Measurements from ENCODE around the gene PNLIP. TPM values are rescaled to one million over a fixed set of nuclear protein-coding genes. Genes with fewer than 3 reads are reported as not detected.

Gene PNLIP
- not detected in 2 replicates for total RNA-seq

DNA sequence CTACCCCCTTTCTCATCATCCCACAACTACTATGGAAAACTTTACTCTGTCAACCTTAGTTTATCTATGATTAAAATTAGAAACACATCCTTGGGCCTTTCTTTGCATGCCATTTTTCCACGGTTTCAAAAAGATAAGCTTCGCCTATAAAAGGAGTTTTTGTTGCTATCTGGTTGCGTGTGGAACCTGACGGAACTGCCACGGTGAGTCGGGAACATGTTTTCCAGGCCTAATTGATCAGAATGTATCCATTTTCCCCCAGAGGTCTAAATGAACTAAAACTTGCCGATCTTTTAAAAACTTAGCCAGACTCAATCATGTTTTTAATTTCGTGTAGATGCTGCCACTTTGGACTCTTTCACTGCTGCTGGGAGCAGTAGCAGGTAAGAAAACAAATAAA lies at the start of gene PNLIP:
TSS of gene PNLIP (plus strand) at position 176 of the 400 bp plus-strand sequence. CDS start at position 338, 162 bp downstream.
- no peak for DNase-seq (ENCODE audit: low spot score)
- Mint-ChIP-seq H3K27me3 (ENCODE audit: low read depth) (no peaks in the 10 kb centered on the region), H3K36me3 (ENCODE audit: low read depth) (no peaks in the 10 kb centered on the region), H3K4me1 (ENCODE audit: low read depth) (no peaks in the 10 kb centered on the region), H3K9me3 (no peaks in the 10 kb centered on the region), H3K27ac (no peak within 1 kb of the TSS), H3K4me3 (ENCODE audit: low read depth) (no peak within 1 kb of the TSS)
- intact Hi-C loops (cut with micrococcal nuclease) = no loop called here

- DNase-seq (ENCODE audit: low spot score) = no peak
- Mint-ChIP-seq H3K4me3 (ENCODE audit: low read depth) (no peak overlapping the region), H3K9me3 (no peaks in the 10 kb centered on the region), H3K27ac (no peak overlapping the region), H3K36me3 (ENCODE audit: low read depth) (no peaks in the 10 kb centered on the region), H3K27me3 (ENCODE audit: low read depth) (no peaks in the 10 kb centered on the region), H3K4me1 (ENCODE audit: low read depth) (no peaks in the 10 kb centered on the region)
- intact Hi-C loops (cut with micrococcal nuclease) = no loop called here
These were observed 40.9 kb upstream of the PNLIP start for GRCh38 chr10:116504786-116505185.

- Mint-ChIP-seq H3K4me3 (ENCODE audit: low read depth) (no peak overlapping the region), H3K27me3 (ENCODE audit: low read depth) (no peaks in the 10 kb centered on the region), H3K27ac (no peak overlapping the region), H3K9me3 (no peaks in the 10 kb centered on the region), H3K4me1 (ENCODE audit: low read depth) (no peaks in the 10 kb centered on the region), H3K36me3 (ENCODE audit: low read depth) (no peaks in the 10 kb centered on the region)
- no peak for DNase-seq (ENCODE audit: low spot score)
- intact Hi-C loops (cut with micrococcal nuclease) = no loop called here
These were observed 35.2 kb upstream of the PNLIP start for GRCh38 chr10:116510565-116510964.

DNA sequence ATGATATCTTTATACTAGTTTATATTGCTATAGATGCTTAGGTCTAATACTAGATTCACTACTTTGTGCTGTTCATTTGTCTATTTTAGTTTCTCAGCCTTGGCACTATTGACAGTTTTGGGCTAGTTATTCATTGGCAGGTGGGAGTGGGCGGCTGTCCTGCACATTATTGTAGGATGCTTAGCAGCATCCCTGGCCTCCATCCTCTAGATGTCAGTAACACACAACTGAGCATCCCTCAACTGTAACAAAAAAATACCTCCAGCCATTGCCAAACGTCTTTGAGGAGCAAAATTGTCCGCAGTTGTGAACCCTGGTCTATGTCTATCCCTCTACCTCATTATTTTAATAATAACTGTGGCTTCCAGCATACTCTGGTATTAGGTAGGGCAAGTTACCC lies 34.4 kb upstream of the PNLIP start:
- DNase-seq (ENCODE audit: low spot score) = no peak
- Mint-ChIP-seq H3K9me3 (no peaks in the 10 kb centered on the region), H3K27ac (no peak overlapping the region), H3K27me3 (ENCODE audit: low read depth) (no peaks in the 10 kb centered on the region), H3K36me3 (ENCODE audit: low read depth) (no peaks in the 10 kb centered on the region), H3K4me1 (ENCODE audit: low read depth) (no peaks in the 10 kb centered on the region), H3K4me3 (ENCODE audit: low read depth) (no peak overlapping the region)
- intact Hi-C loops (cut with micrococcal nuclease) = no loop called here

GRCh38 chr10:116521424-116522290 lies 24.1 kb upstream of the PNLIP start:
- H3K36me3 Mint-ChIP-seq (ENCODE audit: low read depth) = no peaks in the 10 kb centered on the region
- intact Hi-C loops (cut with micrococcal nuclease) = no loop called here
- no peaks in the 10 kb centered on the region for H3K4me1 Mint-ChIP-seq (ENCODE audit: low read depth)
- no peaks in the 10 kb centered on the region for H3K27me3 Mint-ChIP-seq (ENCODE audit: low read depth)
- no peaks in the 10 kb centered on the region for H3K9me3 Mint-ChIP-seq
- no peak for DNase-seq (ENCODE audit: low spot score)
- H3K27ac Mint-ChIP-seq = no peak overlapping the region
- no peak overlapping the region for H3K4me3 Mint-ChIP-seq (ENCODE audit: low read depth)

DNA sequence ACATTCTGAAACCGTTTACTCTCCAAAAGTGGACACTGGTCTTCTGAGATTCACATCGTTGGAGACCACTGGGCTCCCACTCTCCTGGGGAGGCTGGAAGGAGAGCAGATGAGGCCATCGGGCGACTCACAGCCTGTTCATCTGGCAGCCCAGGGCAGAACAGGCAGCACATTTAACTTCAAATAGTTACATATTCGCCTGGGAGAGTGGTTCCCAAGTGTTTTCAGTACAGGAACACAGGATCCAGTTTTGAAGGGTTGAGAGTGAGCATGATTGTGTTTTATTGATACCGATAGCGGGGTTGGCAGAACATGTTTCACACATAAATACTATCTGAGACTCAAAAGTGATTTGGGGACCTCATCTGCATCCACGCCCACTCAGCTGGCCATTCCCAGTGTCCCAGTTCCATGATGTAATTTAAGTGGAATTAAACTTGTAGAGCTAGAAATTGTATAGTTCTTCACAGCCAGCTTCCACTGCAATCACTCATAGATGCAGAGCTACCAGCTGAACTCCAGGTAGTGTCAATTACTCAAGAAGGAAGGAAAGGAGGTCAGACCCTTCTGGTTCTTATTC lies 22.8 kb upstream of the PNLIP start:
- Mint-ChIP-seq H3K4me1 (ENCODE audit: low read depth) (no peaks in the 10 kb centered on the region), H3K9me3 (no peaks in the 10 kb centered on the region), H3K27me3 (ENCODE audit: low read depth) (no peaks in the 10 kb centered on the region), H3K27ac (no peak overlapping the region), H3K4me3 (ENCODE audit: low read depth) (no peak overlapping the region), H3K36me3 (ENCODE audit: low read depth) (no peaks in the 10 kb centered on the region)
- no peak for DNase-seq (ENCODE audit: low spot score)
- intact Hi-C loops (cut with micrococcal nuclease) = no loop called here

DNA sequence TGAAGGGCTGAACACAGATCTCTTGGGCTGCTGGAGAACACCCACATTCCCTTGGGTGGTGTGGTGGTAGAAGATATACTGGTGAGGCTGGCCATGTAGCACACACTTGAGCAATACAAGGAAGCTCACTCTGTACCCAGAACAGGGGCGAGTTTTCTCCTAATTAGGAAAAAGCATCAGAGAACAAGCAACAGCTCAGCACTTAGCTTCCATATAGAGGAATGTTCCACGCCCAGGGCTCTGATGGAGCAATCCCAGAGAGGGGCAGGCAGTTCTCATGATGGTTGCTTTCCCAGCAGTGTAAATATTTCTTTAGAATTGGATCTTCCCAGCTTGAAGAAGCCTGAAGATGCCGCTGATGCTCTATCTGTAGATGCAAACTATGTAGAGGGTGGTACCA lies 21.0 kb upstream of the PNLIP start:
- Mint-ChIP-seq H3K36me3 (ENCODE audit: low read depth) (no peaks in the 10 kb centered on the region), H3K4me1 (ENCODE audit: low read depth) (no peaks in the 10 kb centered on the region), H3K9me3 (no peaks in the 10 kb centered on the region), H3K4me3 (ENCODE audit: low read depth) (no peak overlapping the region), H3K27ac (no peak overlapping the region), H3K27me3 (ENCODE audit: low read depth) (no peaks in the 10 kb centered on the region)
- DNase-seq (ENCODE audit: low spot score) = no peak
- intact Hi-C loops (cut with micrococcal nuclease) = no loop called here

- no peaks in the 10 kb centered on the region for H3K36me3 Mint-ChIP-seq (ENCODE audit: low read depth)
- intact Hi-C loops (cut with micrococcal nuclease) = no loop called here
- no peak for DNase-seq (ENCODE audit: low spot score)
- H3K27me3 Mint-ChIP-seq (ENCODE audit: low read depth) = no peaks in the 10 kb centered on the region
- no peak overlapping the region for H3K4me3 Mint-ChIP-seq (ENCODE audit: low read depth)
- no peak overlapping the region for H3K27ac Mint-ChIP-seq
- H3K9me3 Mint-ChIP-seq = no peaks in the 10 kb centered on the region
- H3K4me1 Mint-ChIP-seq (ENCODE audit: low read depth) = no peaks in the 10 kb centered on the region
These were observed 19.5 kb upstream of the PNLIP start for GRCh38 chr10:116526219-116526618.

DNA sequence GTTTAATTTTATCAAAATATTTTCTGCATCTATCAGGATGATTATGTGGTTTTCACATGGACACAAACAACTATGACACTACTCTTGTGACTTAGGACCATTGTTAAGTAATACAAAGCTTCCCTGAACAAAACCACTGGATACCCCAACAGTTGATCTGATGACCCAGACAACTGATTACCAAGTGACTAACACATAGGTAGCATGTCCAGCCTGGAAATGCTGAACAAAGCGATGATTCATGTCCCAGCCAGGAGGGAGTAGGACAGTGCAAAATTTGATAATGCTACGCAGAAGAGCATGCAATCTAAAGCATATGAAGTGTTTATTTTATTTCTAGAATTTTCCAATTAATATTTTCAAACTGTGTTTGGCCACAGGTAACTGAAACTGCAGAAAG lies 8.9 kb upstream of the PNLIP start:
- H3K9me3 Mint-ChIP-seq = no peaks in the 10 kb centered on the region
- H3K4me3 Mint-ChIP-seq (ENCODE audit: low read depth) = no peak overlapping the region
- no peak for DNase-seq (ENCODE audit: low spot score)
- intact Hi-C loops (cut with micrococcal nuclease) = no loop called here
- H3K36me3 Mint-ChIP-seq (ENCODE audit: low read depth) = no peaks in the 10 kb centered on the region
- H3K27ac Mint-ChIP-seq = no peak overlapping the region
- no peaks in the 10 kb centered on the region for H3K27me3 Mint-ChIP-seq (ENCODE audit: low read depth)
- H3K4me1 Mint-ChIP-seq (ENCODE audit: low read depth) = no peaks in the 10 kb centered on the region

DNA sequence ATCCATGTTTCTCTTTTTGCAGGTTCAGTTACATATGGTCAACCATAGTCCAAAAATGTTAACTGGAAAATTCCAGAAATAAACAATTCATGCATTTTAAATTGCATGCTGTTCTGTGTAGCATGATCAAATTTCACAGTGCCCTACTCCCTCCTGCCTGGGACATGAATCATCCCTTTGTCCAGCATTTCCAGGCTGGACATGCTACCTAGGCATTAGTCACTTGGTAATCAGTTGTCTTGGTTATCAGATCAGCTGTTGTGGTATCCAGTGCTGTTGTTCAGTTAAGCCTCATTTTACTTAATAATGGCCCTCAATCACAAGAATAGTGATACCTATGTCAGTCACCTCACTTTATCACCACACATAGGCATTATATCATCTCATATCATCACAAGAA lies 7.3 kb upstream of the PNLIP start:
- Mint-ChIP-seq H3K4me3 (ENCODE audit: low read depth) (no peak overlapping the region), H3K27ac (no peak overlapping the region), H3K9me3 (no peaks in the 10 kb centered on the region), H3K27me3 (ENCODE audit: low read depth) (no peaks in the 10 kb centered on the region), H3K4me1 (ENCODE audit: low read depth) (no peaks in the 10 kb centered on the region), H3K36me3 (ENCODE audit: low read depth) (no peaks in the 10 kb centered on the region)
- intact Hi-C loops (cut with micrococcal nuclease) = no loop called here
- no peak for DNase-seq (ENCODE audit: low spot score)

DNA sequence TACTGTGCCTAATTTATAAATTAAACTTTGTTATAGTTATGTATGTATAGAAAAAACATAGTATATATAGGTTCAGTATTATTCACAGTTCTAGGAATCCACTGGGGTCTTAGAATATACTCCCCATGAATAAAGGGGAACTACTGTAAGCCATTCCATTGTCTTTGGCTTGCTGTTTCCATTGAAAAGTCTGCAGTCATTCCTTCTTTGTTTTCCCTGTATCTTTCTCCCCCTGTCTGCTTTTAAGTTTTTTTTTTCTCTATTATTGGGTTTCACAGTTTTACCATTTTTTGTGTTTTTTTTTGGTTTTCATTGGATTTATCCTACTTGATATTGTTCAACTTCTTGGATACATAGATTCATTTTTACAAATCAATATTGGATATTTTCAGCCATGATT lies 6.7 kb upstream of the PNLIP start:
- intact Hi-C loops (cut with micrococcal nuclease) = no loop called here
- Mint-ChIP-seq H3K36me3 (ENCODE audit: low read depth) (no peaks in the 10 kb centered on the region), H3K27ac (no peak overlapping the region), H3K4me1 (ENCODE audit: low read depth) (no peaks in the 10 kb centered on the region), H3K27me3 (ENCODE audit: low read depth) (no peaks in the 10 kb centered on the region), H3K4me3 (ENCODE audit: low read depth) (no peak overlapping the region), H3K9me3 (no peaks in the 10 kb centered on the region)
- DNase-seq (ENCODE audit: low spot score) = no peak

- intact Hi-C loops (cut with micrococcal nuclease) = no loop called here
- no peak overlapping the region for H3K4me3 Mint-ChIP-seq (ENCODE audit: low read depth)
- H3K27ac Mint-ChIP-seq = no peak overlapping the region
- H3K9me3 Mint-ChIP-seq = no peaks in the 10 kb centered on the region
- no peak for DNase-seq (ENCODE audit: low spot score)
- H3K27me3 Mint-ChIP-seq (ENCODE audit: low read depth) = no peaks in the 10 kb centered on the region
- no peaks in the 10 kb centered on the region for H3K36me3 Mint-ChIP-seq (ENCODE audit: low read depth)
- no peaks in the 10 kb centered on the region for H3K4me1 Mint-ChIP-seq (ENCODE audit: low read depth)
These were observed 4.9 kb upstream of the PNLIP start for GRCh38 chr10:116540814-116541213.

GRCh38 chr10:116542007-116542677 lies 3.6 kb upstream of the PNLIP start:
- Mint-ChIP-seq H3K9me3 (no peaks in the 10 kb centered on the region), H3K4me1 (ENCODE audit: low read depth) (no peaks in the 10 kb centered on the region), H3K27ac (no peak overlapping the region), H3K4me3 (ENCODE audit: low read depth) (no peak overlapping the region), H3K27me3 (ENCODE audit: low read depth) (no peaks in the 10 kb centered on the region), H3K36me3 (ENCODE audit: low read depth) (no peaks in the 10 kb centered on the region)
- intact Hi-C loops (cut with micrococcal nuclease) = no loop called here
- DNase-seq (ENCODE audit: low spot score) = no peak

All from activated T-helper 2 cell treated with anti-CD3 and anti-CD28 coated beads, Interferon-gamma antibody, Interleukin-2, Interleukin-4, amounts not matched to agents 10 μg/mL and 5 μg/mL and 100 μg/mL, durations not matched to agents 14 hours and 24 hours and 36 hours (primary cell).